GM12878 (cell line): ENCODE results near the gene ANO10. TPM values are rescaled to one million over a fixed set of nuclear protein-coding genes. Genes with fewer than 3 reads are reported as not detected.

ENCODE experiments used
- ATAC-seq: fragments of 200-7000 bp; cut with Tn5 transposase; 3 replicates; pipeline ENCODE4 v1.9.1; 2020; ENCODE audit warnings: mild to moderate bottlenecking, moderate library complexity
- BruUV-seq: library from RNA; stranded (reverse); fragments of 400-500 nt; replicated peaks from 2 replicates; lab custom pipeline; 2021; lab: Mats Ljungman, UMichigan
- CTCF ChIA-PET: fragments of 300-600 bp; sonication (Branson Sonifier 250); formaldehyde crosslinking; extraction: SDS; loops from one replicate; lab custom pipeline; 2021; ENCODE audit warnings: inconsistent platforms; lab: Yijun Ruan, JAX
- POLR2A ChIA-PET: fragments of 350-600 bp; formaldehyde crosslinking; extraction: SDS; loops from one replicate; lab custom pipeline; 2021; ENCODE audit warnings: inconsistent platforms; lab: Charles Lee
- RAD21 ChIA-PET: fragments of 300-600 bp; sonication (Branson Sonifier 250); formaldehyde crosslinking; loops from one replicate; lab custom pipeline; 2023; ENCODE audit warnings: antibody characterized with exemption; ENCODE audit not compliant: unreplicated experiment; lab: Charles Lee
- SMC1A ChIA-PET: fragments of 300-600 bp; sonication (Branson Sonifier 250); formaldehyde crosslinking; loops from one replicate; lab custom pipeline; 2023; ENCODE audit not compliant: unreplicated experiment, uncharacterized antibody; lab: Charles Lee
- DNase-seq: peaks from one replicate; pipeline ENCODE4 v3.0.0-alpha.2; 2011; ENCODE audit warnings: low read depth, low spot score
- FAIRE-seq: peaks from 3 replicates; lab custom pipeline; 2011; peaks lifted over from hg19 to GRCh38; lab: Jason Lieb, UNC
- H2AFZ ChIP-seq: 2 replicates; pipeline ENCODE4 v1.6.0; 2011; ENCODE audit warnings: low read depth, low read length, control low read depth; ENCODE audit not compliant: control insufficient read depth
- H3K27ac ChIP-seq: 2 replicates; pipeline ENCODE4 v1.5.1; 2011; ENCODE audit warnings: control low read depth; ENCODE audit not compliant: control insufficient read depth, insufficient read depth
- H3K27me3 ChIP-seq, 2 experiments: replicated peaks in 1 of 2; 2 replicates each; pipeline versions ENCODE4 v1.6.0 to v1.6.1; 2011; ENCODE audit warnings: low read length in 1 of 2; ENCODE audit not compliant: control insufficient read depth in 2 of 2, insufficient read depth in 2 of 2
- H3K36me3 ChIP-seq, 2 experiments: 2 replicates each; pipeline ENCODE4 v1.5.1; 2011; ENCODE audit warnings: low read length in 1 of 2; ENCODE audit not compliant: control insufficient read depth in 2 of 2, insufficient read depth in 2 of 2
- H3K4me1 ChIP-seq: 2 replicates; pipeline ENCODE4 v1.6.1; 2011; ENCODE audit warnings: mild to moderate bottlenecking, low read length, moderate library complexity, mixed read lengths; ENCODE audit not compliant: control insufficient read depth, insufficient read depth
- H3K4me2 ChIP-seq: 2 replicates; pipeline ENCODE4 v1.6.0; 2011; ENCODE audit warnings: control low read depth; ENCODE audit not compliant: control insufficient read depth, insufficient read depth
- H3K4me3 ChIP-seq: fragments of 200-600 bp; sonication (generic); 2 replicates; pipeline ENCODE4 v1.5.1; 2016
- H3K79me2 ChIP-seq: 2 replicates; pipeline ENCODE4 v1.6.0; 2011; ENCODE audit warnings: low read length; ENCODE audit not compliant: control insufficient read depth, insufficient read depth
- H3K9ac ChIP-seq: 2 replicates; pipeline ENCODE4 v1.8.0; 2011; ENCODE audit warnings: low read length, control low read depth, mixed read lengths; ENCODE audit not compliant: control insufficient read depth, insufficient read depth
- H3K9me3 ChIP-seq: replicated peaks from 3 replicates; pipeline ENCODE4 v1.5.1; 2011; ENCODE audit warnings: mild to moderate bottlenecking, low read length; ENCODE audit not compliant: control insufficient read depth, insufficient read depth
- H4K20me1 ChIP-seq: 2 replicates; pipeline ENCODE4 v1.6.0; 2011; ENCODE audit not compliant: control insufficient read depth, insufficient read depth
- BACH1 ChIP-seq: fragments of 450-650 bp; IDR thresholded peaks from 2 replicates; pipeline ENCODE4 v1.6.1; 2017; ENCODE audit warnings: mild to moderate bottlenecking, borderline replicate concordance
- CEBPB ChIP-seq, 2 experiments: fragments of 150-350 bp in 1 of 2; IDR thresholded peaks; 2 replicates each; pipeline ENCODE4 v1.6.1; 2012 to 2014; ENCODE audit warnings: low read depth in 2 of 2, low read length in 2 of 2, borderline replicate concordance in 1 of 2, inconsistent platforms in 1 of 2
- CHD4 ChIP-seq: fragments of 200-600 bp; sonication (generic); IDR thresholded peaks from 2 replicates; pipeline ENCODE4 v1.6.1; 2016; ENCODE audit warnings: mild to moderate bottlenecking
- CREM ChIP-seq: IDR thresholded peaks from 2 replicates; pipeline ENCODE4 v1.6.1; 2014; ENCODE audit warnings: antibody characterized with exemption, low read depth
- DPF2 ChIP-seq: fragments of 450-650 bp; IDR thresholded peaks from 2 replicates; pipeline ENCODE4 v1.6.1; 2017; ENCODE audit warnings: mild to moderate bottlenecking
- ETV6 ChIP-seq, 2 experiments: fragments of 450-650 bp in 1 of 2; IDR thresholded peaks in 1 of 2; conservative IDR thresholded peaks in 1 of 2; 2 replicates each; pipeline ENCODE4 v1.6.1; 2014; ENCODE audit warnings: antibody characterized with exemption in 1 of 2, borderline replicate concordance in 1 of 2, low read depth in 1 of 2, mild to moderate bottlenecking in 1 of 2, moderate library complexity in 1 of 2
- HCFC1 ChIP-seq: fragments of 150-350 bp; IDR thresholded peaks from 2 replicates; pipeline ENCODE4 v1.6.1; 2014; ENCODE audit warnings: low read length
- MTA2 ChIP-seq: fragments of 450-650 bp; IDR thresholded peaks from 2 replicates; pipeline ENCODE4 v1.6.1; 2016; ENCODE audit warnings: low read depth, mild to moderate bottlenecking, moderate library complexity
- NFIC ChIP-seq: IDR thresholded peaks from 2 replicates; pipeline ENCODE4 v1.6.1; 2012; ENCODE audit warnings: low read depth, mild to moderate bottlenecking, inconsistent platforms, low read length, moderate library complexity
- POLR2AphosphoS2 ChIP-seq: IDR thresholded peaks from 2 replicates; pipeline ENCODE4 v1.6.1; 2011; ENCODE audit warnings: low read depth, mild to moderate bottlenecking, low read length, improper control_type of control experiment, moderate library complexity
- RELA ChIP-seq: fragments of 450-650 bp; IDR thresholded peaks from 2 replicates; pipeline ENCODE4 v1.8.0; 2014; ENCODE audit warnings: borderline replicate concordance; ENCODE audit not compliant: partially characterized antibody
- RFX5 ChIP-seq: IDR thresholded peaks from 2 replicates; pipeline ENCODE4 v1.6.1; 2011; ENCODE audit warnings: low read depth, low read length, improper control_type of control experiment
- SPI1 ChIP-seq: IDR thresholded peaks from 2 replicates; pipeline ENCODE4 v1.6.1; 2011; ENCODE audit warnings: low read depth, mild to moderate bottlenecking, low read length, moderate library complexity, borderline replicate concordance; ENCODE audit not compliant: insufficient read depth
- STAT1 ChIP-seq: fragments of 450-650 bp; conservative IDR thresholded peaks from 2 replicates; pipeline ENCODE4 v1.6.1; 2014; ENCODE audit warnings: antibody characterized with exemption, mild to moderate bottlenecking
- TBL1XR1 ChIP-seq: IDR thresholded peaks from 2 replicates; pipeline ENCODE4 v1.6.1; 2012; ENCODE audit warnings: low read depth, low read length, improper control_type of control experiment
- whole genome bisulfite sequencing: methylation state at CpG from one replicate; pipeline ENCODE4 v1.1.6; 2016; ENCODE audit warnings: low lambda C conversion rate; ENCODE audit not compliant: insufficient replicate concordance, insufficient coverage; ENCODE audit errors: missing lambda C conversion rate; 5-methylcytosine and 5-hydroxymethylcytosine counted together
- in situ Hi-C: fragments of 300-500 bp; cut with MboI; formaldehyde crosslinking; loops from 9 replicates; pipeline ENCODE4 v1.14.3; 2018; ENCODE audit warnings: mixed read lengths
- intact Hi-C: fragments of 100-400 bp; cut with micrococcal nuclease; formaldehyde crosslinking; loops from one replicate; pipeline ENCODE4 v1.14.2; 2022; ENCODE audit not compliant: unreplicated experiment
- polyA plus RNA-seq, 11 experiments: library from polyadenylated mRNA; depleted of rRNA in 4 of 11; unstranded in 6 of 11; stranded (reverse) in 5 of 11; fragments of >200 nt; fragmentation: Nextera tagmentation in 4 of 11; fragmentation: Illumina TruSeq in 1 of 11; extraction: Ambion mirVana in 4 of 11; extraction: Trizol in 1 of 11; gene quantifications; 1 replicate in 1 of 11; 2 replicates in 10 of 11; pipeline versions ENCODE4 v1.2.1 to v1.2.3, GENCODE V29; 2011 to 2016; ENCODE audit warnings: inconsistent platforms in 2 of 11, missing spikeins in 2 of 11, low read depth in 1 of 11
- total RNA-seq, 4 experiments: library from RNA; depleted of rRNA in 3 of 4; stranded (reverse); fragments of >200 nt in 3 of 4; fragmentation: Illumina TruSeq in 1 of 4; extraction: Trizol in 1 of 4; gene quantifications; 2 replicates each; pipeline versions ENCODE4 v1.2.1 to v1.2.3, GENCODE V29; 2013 to 2021
- TF ChIP-seq, protein P1 (sequence below): fragments of 450-650 bp; IDR thresholded peaks from 2 replicates; pipeline ENCODE4 v1.6.1; 2017; ENCODE audit warnings: mild to moderate bottlenecking

The ANO10 gene
- total and polyA plus RNA-seq, 10 of the 15 experiments (the other 5 are each of a cell fraction or from before 2014, with no cell fraction given): 0.29 to 21.9 (median 1.6) TPM

- Histone ChIP-seq H2AFZ (no peak overlapping the region), H3K4me3 (no peak overlapping the region), H3K36me3 (no peaks in the 10 kb centered on the region), H3K9ac (no peak overlapping the region), H3K9me3 (peaks cover 2% of the 10 kb centered on the region; the same call in 2 of the 3 replicates), H3K79me2 (no peaks in the 10 kb centered on the region; the same call in 1 of the 2 replicates), H3K27ac (no peak overlapping the region), H3K4me1 (no peaks in the 10 kb centered on the region), H4K20me1 (no peaks in the 10 kb centered on the region), H3K4me2 (no peak overlapping the region), H3K27me3 (no peaks in the 10 kb centered on the region)
- TF ChIP-seq, protein P1, sequence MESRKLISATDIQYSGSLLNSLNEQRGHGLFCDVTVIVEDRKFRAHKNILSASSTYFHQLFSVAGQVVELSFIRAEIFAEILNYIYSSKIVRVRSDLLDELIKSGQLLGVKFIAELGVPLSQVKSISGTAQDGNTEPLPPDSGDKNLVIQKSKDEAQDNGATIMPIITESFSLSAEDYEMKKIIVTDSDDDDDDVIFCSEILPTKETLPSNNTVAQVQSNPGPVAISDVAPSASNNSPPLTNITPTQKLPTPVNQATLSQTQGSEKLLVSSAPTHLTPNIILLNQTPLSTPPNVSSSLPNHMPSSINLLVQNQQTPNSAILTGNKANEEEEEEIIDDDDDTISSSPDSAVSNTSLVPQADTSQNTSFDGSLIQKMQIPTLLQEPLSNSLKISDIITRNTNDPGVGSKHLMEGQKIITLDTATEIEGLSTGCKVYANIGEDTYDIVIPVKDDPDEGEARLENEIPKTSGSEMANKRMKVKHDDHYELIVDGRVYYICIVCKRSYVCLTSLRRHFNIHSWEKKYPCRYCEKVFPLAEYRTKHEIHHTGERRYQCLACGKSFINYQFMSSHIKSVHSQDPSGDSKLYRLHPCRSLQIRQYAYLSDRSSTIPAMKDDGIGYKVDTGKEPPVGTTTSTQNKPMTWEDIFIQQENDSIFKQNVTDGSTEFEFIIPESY: no peak
- SMC1A ChIA-PET: interaction anchor here (0.6 to 1.9 kb wide), 8 partner anchors 9 to 89 kb away, joined by 3 to 6 read pairs (median 4); no protein-coding TSS in a partner anchor
- RAD21 ChIA-PET: no interaction called here
- ATAC-seq (no peak), FAIRE-seq (no peak), DNase-seq (no peak)
- POLR2A ChIA-PET: interaction anchor here (0.6 to 1.1 kb wide), 2 partner anchors 15 to 193 kb away, joined by 3 to 7 read pairs; no protein-coding TSS in a partner anchor
- no TSS peak for BruUV-seq
- CTCF ChIA-PET: interaction anchor here (0.9 to 1.2 kb wide), 2 partner anchors 14 to 22 kb away, joined by 3 read pairs; no protein-coding TSS in a partner anchor
- in situ Hi-C loops (no loop called here), intact Hi-C loops (no loop called here)
- 96% methylated on average over 5 of the region's 5 CpGs for WGBS
Observed at GRCh38 chr3:43320288-43320687, 301.5 kb downstream of the ANO10 start.

DNA sequence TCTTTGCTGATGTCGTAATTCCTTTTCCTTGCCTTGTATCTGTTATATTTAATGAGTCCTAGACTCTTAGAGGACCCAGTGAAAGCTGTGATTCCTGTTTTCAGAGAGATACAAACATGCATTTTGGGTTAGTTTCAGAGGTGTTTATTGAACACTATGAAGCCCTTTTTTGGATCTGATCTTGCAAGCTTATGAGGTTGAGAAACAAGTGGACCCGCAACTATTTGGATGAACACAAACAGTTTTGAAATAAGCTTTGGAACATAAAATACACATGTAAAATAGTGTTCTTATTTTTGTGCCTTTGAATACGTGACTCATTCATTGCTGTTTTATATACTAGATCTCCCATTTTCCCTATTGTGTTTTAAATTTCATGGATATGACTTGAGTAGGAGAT, 302.0 kb downstream of the ANO10 start:
- no TSS peak for BruUV-seq
- in situ Hi-C loops: no loop called here
- H3K79me2 ChIP-seq: no peaks in the 10 kb centered on the region; the same call in 1 of the 2 replicates
- no peak overlapping the region for H3K9ac ChIP-seq
- H3K27ac ChIP-seq: no peak overlapping the region
- H4K20me1 ChIP-seq: no peaks in the 10 kb centered on the region
- no peak for ATAC-seq
- H3K36me3 ChIP-seq: no peaks in the 10 kb centered on the region
- no peak overlapping the region for H3K4me2 ChIP-seq
- DNase-seq: no peak
- ChIA-PET SMC1A (interaction anchor here (0.7 to 1.9 kb wide), 3 partner anchors 8 to 23 kb away, joined by 3 to 6 read pairs (median 3); no protein-coding TSS in a partner anchor), RAD21 (no interaction called here), POLR2A (no interaction called here), CTCF (interaction anchor here (0.9 kb wide), 1 partner anchor 22 kb away, joined by 3 read pairs; no protein-coding TSS in a partner anchor)
- TF ChIP-seq STAT1: no peak
- no peak for TF ChIP-seq POLR2AphosphoS2
- no peak for TF ChIP-seq RFX5
- TF ChIP-seq CEBPB (IDR thresholded peaks at IDR 0.05; ENCODE audit: borderline replicate concordance in 1 of 2, low read depth in 2 of 2, low read length in 2 of 2): no peak
- no peak for TF ChIP-seq MTA2
- TF ChIP-seq DPF2: no peak
- no peak for TF ChIP-seq HCFC1
- no peak for TF ChIP-seq RELA
- no peak for TF ChIP-seq BACH1
- TF ChIP-seq ETV6 (conservative IDR thresholded peaks at IDR 0.05 in 1 of 2, IDR thresholded peaks at IDR 0.05 in 1 of 2; ENCODE audit: borderline replicate concordance in 1 of 2, low read depth in 1 of 2): no peak
- TF ChIP-seq NFIC: no peak
- no peak for TF ChIP-seq TBL1XR1
- TF ChIP-seq CREM: no peak
- no peak for TF ChIP-seq SPI1
- no peak for TF ChIP-seq CHD4
- no peak overlapping the region for H2AFZ ChIP-seq
- H3K9me3 ChIP-seq: peaks cover 2% of the 10 kb centered on the region; the same call in 2 of the 3 replicates
- 97% methylated on average over 3 of the region's 3 CpGs for WGBS
- intact Hi-C loops: no loop called here
- H3K27me3 ChIP-seq: no peaks in the 10 kb centered on the region
- H3K4me3 ChIP-seq: no peak overlapping the region
- no peak for FAIRE-seq
- H3K4me1 ChIP-seq: no peaks in the 10 kb centered on the region
